ENCODE results near the gene MYO5A.

The MYO5A gene

DNA sequence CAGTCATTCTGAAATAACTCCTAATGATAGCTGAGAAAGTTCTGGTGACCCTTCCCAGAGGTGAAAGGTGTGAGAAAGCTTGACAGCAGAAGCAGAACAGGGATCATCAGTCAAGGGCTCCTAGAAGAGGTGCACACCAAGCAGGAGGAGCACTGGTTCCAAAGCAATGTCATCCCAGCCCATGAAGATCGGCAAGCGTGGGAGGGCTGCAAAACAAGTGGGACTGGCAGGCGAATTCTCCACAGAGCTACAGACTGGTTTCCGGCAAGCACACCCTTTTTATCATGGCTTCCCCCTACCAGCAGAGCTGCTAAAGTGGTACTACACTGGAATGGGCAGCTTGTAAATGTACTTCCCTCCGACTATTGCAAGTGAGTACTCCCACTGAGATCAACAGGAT is 170.7 kb downstream of the MYO5A start:
- H3K27me3 ChIP-seq (ENCODE audit: control insufficient read depth in 1 of 2, insufficient read depth in 2 of 2, low read length in 2 of 2), result no peaks in the 10 kb centered on the region
- no peak overlapping the region for H3K27ac ChIP-seq (ENCODE audit: low read depth, low read length)
- no peaks in the 10 kb centered on the region for H3K9me3 ChIP-seq (ENCODE audit: low read length)
- H3K36me3 ChIP-seq (ENCODE audit: insufficient read depth, low read length), result peaks cover 26% of the 10 kb centered on the region
- no peak overlapping the region for H3K9ac ChIP-seq (ENCODE audit: low read length)
- H3K4me1 ChIP-seq (ENCODE audit: insufficient read depth, low read length), result no peaks in the 10 kb centered on the region
- no peak overlapping the region for H3K4me3 ChIP-seq (ENCODE audit: low read depth in 1 of 2, low read length in 2 of 2)

- peaks cover 28% of the 10 kb centered on the region for H3K36me3 ChIP-seq (ENCODE audit: insufficient read depth, low read length)
- H3K4me1 ChIP-seq (ENCODE audit: insufficient read depth, low read length), result no peaks in the 10 kb centered on the region
- no peak overlapping the region for H3K9ac ChIP-seq (ENCODE audit: low read length)
- H3K27me3 ChIP-seq (ENCODE audit: control insufficient read depth in 1 of 2, insufficient read depth in 2 of 2, low read length in 2 of 2), result no peaks in the 10 kb centered on the region
- H3K9me3 ChIP-seq (ENCODE audit: low read length), result no peaks in the 10 kb centered on the region
- no peak overlapping the region for H3K4me3 ChIP-seq (ENCODE audit: low read depth in 1 of 2, low read length in 2 of 2)
- no peak overlapping the region for H3K27ac ChIP-seq (ENCODE audit: low read depth, low read length)
Observed at GRCh38 chr15:52352086-52352485, 176.6 kb downstream of the MYO5A start.

DNA sequence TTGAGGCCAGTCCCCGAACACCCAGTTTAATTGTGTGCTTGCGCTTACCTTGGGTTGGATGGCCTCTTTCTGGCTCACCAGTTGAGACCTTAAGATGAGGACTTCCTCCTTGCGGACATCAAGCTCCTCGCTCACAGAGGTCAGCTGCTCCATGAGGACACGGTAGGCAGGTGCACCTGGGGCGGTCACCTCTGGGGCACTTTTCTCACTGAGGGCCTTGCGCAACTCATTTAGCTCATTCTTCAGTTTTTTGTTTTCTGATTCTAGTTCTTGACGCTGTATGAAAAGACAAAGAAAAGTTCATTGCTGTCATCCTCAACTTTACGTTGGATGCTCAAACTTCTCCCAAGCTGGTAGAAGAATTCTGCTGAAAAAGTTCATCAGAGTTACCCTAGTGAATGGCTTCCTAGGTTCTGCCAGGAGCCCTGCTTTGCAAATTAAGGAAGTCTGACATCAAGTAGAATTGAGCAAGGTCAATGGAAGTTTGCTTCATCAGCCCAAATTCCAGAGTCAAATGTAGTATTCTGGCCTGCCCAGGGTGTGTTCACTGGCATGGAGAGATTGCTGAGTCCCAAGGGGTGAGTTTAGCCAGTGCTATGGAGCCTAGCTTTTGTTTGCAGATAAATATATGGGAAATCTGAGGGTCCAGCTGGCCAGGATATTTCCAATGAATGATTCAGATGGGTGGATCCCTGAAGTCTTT is 177.3 kb downstream of the MYO5A start:
- no peak overlapping the region for H3K9ac ChIP-seq (ENCODE audit: low read length)
- no peaks in the 10 kb centered on the region for H3K27me3 ChIP-seq (ENCODE audit: control insufficient read depth in 1 of 2, insufficient read depth in 2 of 2, low read length in 2 of 2)
- no peak overlapping the region for H3K4me3 ChIP-seq (ENCODE audit: low read depth in 1 of 2, low read length in 2 of 2)
- H3K4me1 ChIP-seq (ENCODE audit: insufficient read depth, low read length), result no peaks in the 10 kb centered on the region
- H3K27ac ChIP-seq (ENCODE audit: low read depth, low read length), result no peak overlapping the region
- peaks cover 28% of the 10 kb centered on the region for H3K36me3 ChIP-seq (ENCODE audit: insufficient read depth, low read length)
- H3K9me3 ChIP-seq (ENCODE audit: low read length), result no peaks in the 10 kb centered on the region

DNA sequence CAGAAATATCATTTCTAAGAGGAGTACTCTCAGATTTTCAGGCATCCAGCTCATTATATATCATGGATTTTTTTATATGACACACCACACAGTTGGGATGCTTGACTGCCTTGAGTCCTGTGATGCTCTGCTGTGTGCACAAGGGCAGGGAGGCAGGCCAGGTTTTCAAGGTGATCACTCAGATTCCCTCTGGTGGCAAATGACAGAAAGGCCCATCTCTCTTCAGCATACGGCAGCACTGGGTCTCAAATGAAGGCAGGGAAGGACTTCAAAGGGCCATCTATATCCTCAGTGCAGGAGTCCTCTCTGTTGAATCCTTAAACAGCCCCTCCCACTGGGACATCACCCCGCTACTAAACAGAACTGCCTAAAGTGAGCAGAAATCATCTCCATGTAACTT is 178.3 kb downstream of the MYO5A start:
- Histone ChIP-seq H3K27me3 (ENCODE audit: control insufficient read depth in 1 of 2, insufficient read depth in 2 of 2, low read length in 2 of 2) (no peaks in the 10 kb centered on the region), H3K36me3 (ENCODE audit: insufficient read depth, low read length) (peaks cover 28% of the 10 kb centered on the region)

DNA sequence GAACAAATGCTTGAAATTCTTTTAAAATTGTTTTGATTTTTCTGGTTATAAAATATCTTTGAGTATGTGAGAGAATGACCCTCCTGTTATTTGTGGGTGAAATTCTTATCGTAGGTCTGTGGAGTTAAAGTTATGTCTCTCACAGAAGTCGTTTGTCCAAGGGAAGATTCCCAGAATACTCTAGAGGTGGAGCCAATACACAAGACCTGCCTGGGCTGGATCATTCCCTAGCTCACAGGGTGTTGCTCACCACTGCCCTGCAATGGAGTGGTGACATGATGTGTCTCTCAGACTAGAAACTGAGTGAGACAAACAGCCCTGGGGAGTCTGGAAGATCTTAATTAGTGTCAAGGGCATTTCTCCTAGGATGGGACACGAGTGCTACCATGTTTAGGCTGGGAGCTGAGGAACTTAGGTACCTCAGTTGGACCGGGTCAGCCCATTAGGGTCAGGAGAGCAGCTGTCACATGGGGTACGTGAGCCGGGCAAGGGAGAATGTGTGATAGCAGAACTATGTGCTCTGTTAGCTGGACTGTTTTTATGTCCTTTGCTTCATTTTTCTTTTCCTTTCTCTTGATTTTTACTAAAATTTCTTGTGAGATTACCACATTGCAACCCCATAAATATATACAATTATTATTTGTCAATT is 179.5 kb downstream of the MYO5A start:
- Histone ChIP-seq H3K4me3 (ENCODE audit: low read depth in 1 of 2, low read length in 2 of 2) (no peak overlapping the region), H3K27me3 (ENCODE audit: control insufficient read depth in 1 of 2, insufficient read depth in 2 of 2, low read length in 2 of 2) (no peaks in the 10 kb centered on the region), H3K9ac (ENCODE audit: low read length) (no peak overlapping the region), H3K4me1 (ENCODE audit: insufficient read depth, low read length) (no peaks in the 10 kb centered on the region), H3K27ac (ENCODE audit: low read depth, low read length) (no peak overlapping the region), H3K36me3 (ENCODE audit: insufficient read depth, low read length) (peaks cover 28% of the 10 kb centered on the region), H3K9me3 (ENCODE audit: low read length) (no peaks in the 10 kb centered on the region)

More for the DNA sequence above, 178.3 kb downstream of the MYO5A start:
- Histone ChIP-seq H3K4me1 (ENCODE audit: insufficient read depth, low read length) (no peaks in the 10 kb centered on the region), H3K9ac (ENCODE audit: low read length) (no peak overlapping the region), H3K9me3 (ENCODE audit: low read length) (no peaks in the 10 kb centered on the region), H3K27ac (ENCODE audit: low read depth, low read length) (no peak overlapping the region), H3K4me3 (ENCODE audit: low read depth in 1 of 2, low read length in 2 of 2) (no peak overlapping the region)

DNA sequence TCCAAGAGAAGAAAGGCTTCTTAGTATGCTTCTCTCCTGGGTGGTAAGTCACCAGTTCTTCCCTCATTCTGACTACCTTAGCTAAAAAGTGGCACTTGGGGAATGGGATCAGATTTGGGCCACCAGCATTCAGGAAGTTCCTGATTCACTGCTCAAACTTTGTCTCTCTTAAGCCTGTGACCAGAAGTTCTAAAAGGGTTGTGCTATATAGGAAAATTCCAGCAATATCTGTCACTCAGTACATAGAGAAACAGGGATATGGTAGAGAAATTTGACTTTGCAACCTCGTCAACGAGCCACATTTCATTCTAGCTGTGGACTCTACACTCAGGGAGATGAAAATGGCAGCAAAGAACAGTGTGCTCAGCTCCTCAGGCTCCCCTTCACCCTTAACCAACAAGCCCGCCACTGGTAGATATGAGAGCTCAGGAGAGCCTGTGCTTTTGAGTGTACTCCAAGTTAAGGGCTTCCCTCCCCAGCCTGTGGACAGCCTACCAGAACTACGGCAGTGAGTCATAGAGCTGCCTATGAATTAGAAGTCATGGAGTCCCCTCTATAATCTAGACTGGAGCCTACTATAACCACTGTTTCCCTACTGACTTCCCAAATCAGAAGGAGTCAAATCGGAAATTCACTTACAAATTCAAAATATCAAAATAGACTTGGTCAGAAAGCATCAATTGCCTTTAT is 180.5 kb downstream of the MYO5A start:
- H3K4me1 ChIP-seq (ENCODE audit: insufficient read depth, low read length), result no peaks in the 10 kb centered on the region
- H3K27ac ChIP-seq (ENCODE audit: low read depth, low read length), result no peak overlapping the region
- H3K36me3 ChIP-seq (ENCODE audit: insufficient read depth, low read length), result peaks cover 25% of the 10 kb centered on the region

GRCh38 chr15:52344592-52344991 is 184.1 kb downstream of the MYO5A start:
- no peaks in the 10 kb centered on the region for H3K36me3 ChIP-seq (ENCODE audit: insufficient read depth, low read length)
- no peak overlapping the region for H3K27ac ChIP-seq (ENCODE audit: low read depth, low read length)
- H3K9ac ChIP-seq (ENCODE audit: low read length), result no peak overlapping the region
- H3K27me3 ChIP-seq (ENCODE audit: control insufficient read depth in 1 of 2, insufficient read depth in 2 of 2, low read length in 2 of 2), result no peaks in the 10 kb centered on the region
- no peaks in the 10 kb centered on the region for H3K4me1 ChIP-seq (ENCODE audit: insufficient read depth, low read length)
- no peak overlapping the region for H3K4me3 ChIP-seq (ENCODE audit: low read depth in 1 of 2, low read length in 2 of 2)
- H3K9me3 ChIP-seq (ENCODE audit: low read length), result no peaks in the 10 kb centered on the region

More for the DNA sequence above, 180.5 kb downstream of the MYO5A start:
- Histone ChIP-seq H3K27me3 (ENCODE audit: control insufficient read depth in 1 of 2, insufficient read depth in 2 of 2, low read length in 2 of 2) (no peaks in the 10 kb centered on the region), H3K9ac (ENCODE audit: low read length) (no peak overlapping the region), H3K9me3 (ENCODE audit: low read length) (no peaks in the 10 kb centered on the region), H3K4me3 (ENCODE audit: low read depth in 1 of 2, low read length in 2 of 2) (no peak overlapping the region)

- H3K36me3 ChIP-seq (ENCODE audit: insufficient read depth, low read length), result no peaks in the 10 kb centered on the region
- H3K27ac ChIP-seq (ENCODE audit: low read depth, low read length), result no peak overlapping the region
- no peaks in the 10 kb centered on the region for H3K4me1 ChIP-seq (ENCODE audit: insufficient read depth, low read length)
- no peak overlapping the region for H3K4me3 ChIP-seq (ENCODE audit: low read depth in 1 of 2, low read length in 2 of 2)
- H3K9me3 ChIP-seq (ENCODE audit: low read length), result no peaks in the 10 kb centered on the region
- no peaks in the 10 kb centered on the region for H3K27me3 ChIP-seq (ENCODE audit: control insufficient read depth in 1 of 2, insufficient read depth in 2 of 2, low read length in 2 of 2)
- no peak overlapping the region for H3K9ac ChIP-seq (ENCODE audit: low read length)
Observed at GRCh38 chr15:52343831-52344230, 184.8 kb downstream of the MYO5A start.

- Histone ChIP-seq H3K9me3 (ENCODE audit: low read length) (no peaks in the 10 kb centered on the region), H3K9ac (ENCODE audit: low read length) (no peak overlapping the region), H3K27ac (ENCODE audit: low read depth, low read length) (no peak overlapping the region), H3K36me3 (ENCODE audit: insufficient read depth, low read length) (peaks cover 8% of the 10 kb centered on the region), H3K27me3 (ENCODE audit: control insufficient read depth in 1 of 2, insufficient read depth in 2 of 2, low read length in 2 of 2) (no peaks in the 10 kb centered on the region), H3K4me1 (ENCODE audit: insufficient read depth, low read length) (no peaks in the 10 kb centered on the region), H3K4me3 (ENCODE audit: low read depth in 1 of 2, low read length in 2 of 2) (no peak overlapping the region)
Observed at GRCh38 chr15:52340093-52340492, 188.6 kb downstream of the MYO5A start.

GRCh38 chr15:52338891-52339290 is 189.8 kb downstream of the MYO5A start:
- no peak overlapping the region for H3K27ac ChIP-seq (ENCODE audit: low read depth, low read length)
- H3K27me3 ChIP-seq (ENCODE audit: control insufficient read depth in 1 of 2, insufficient read depth in 2 of 2, low read length in 2 of 2), result no peaks in the 10 kb centered on the region
- H3K36me3 ChIP-seq (ENCODE audit: insufficient read depth, low read length), result peaks cover 8% of the 10 kb centered on the region
- no peaks in the 10 kb centered on the region for H3K9me3 ChIP-seq (ENCODE audit: low read length)
- no peak overlapping the region for H3K4me3 ChIP-seq (ENCODE audit: low read depth in 1 of 2, low read length in 2 of 2)
- no peak overlapping the region for H3K9ac ChIP-seq (ENCODE audit: low read length)
- H3K4me1 ChIP-seq (ENCODE audit: insufficient read depth, low read length), result no peaks in the 10 kb centered on the region

DNA sequence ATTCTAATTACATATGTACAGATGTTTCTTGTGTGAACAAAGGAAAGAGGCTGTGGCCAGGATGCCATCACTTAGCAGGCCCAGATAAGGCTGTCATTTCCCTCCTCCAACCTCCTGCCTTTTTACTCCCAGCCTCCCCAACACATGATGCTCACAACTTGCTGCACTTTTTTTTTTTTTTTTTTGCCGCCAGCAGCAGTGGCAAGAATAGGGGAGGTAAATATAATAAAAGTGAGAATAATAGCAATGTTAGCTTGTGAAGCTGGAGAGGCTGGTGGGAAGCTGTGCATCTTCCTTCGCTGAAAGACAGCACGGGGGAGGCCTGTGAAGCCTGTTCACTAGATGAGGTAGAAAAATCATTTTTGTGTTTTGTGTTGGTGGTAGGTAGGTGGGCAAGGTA is 190.6 kb downstream of the MYO5A start:
- no peaks in the 10 kb centered on the region for H3K9me3 ChIP-seq (ENCODE audit: low read length)
- peaks cover 12% of the 10 kb centered on the region for H3K36me3 ChIP-seq (ENCODE audit: insufficient read depth, low read length)
- no peaks in the 10 kb centered on the region for H3K4me1 ChIP-seq (ENCODE audit: insufficient read depth, low read length)
- H3K27ac ChIP-seq (ENCODE audit: low read depth, low read length), result no peak overlapping the region
- H3K27me3 ChIP-seq (ENCODE audit: control insufficient read depth in 1 of 2, insufficient read depth in 2 of 2, low read length in 2 of 2), result no peaks in the 10 kb centered on the region
- no peak overlapping the region for H3K9ac ChIP-seq (ENCODE audit: low read length)
- no peak overlapping the region for H3K4me3 ChIP-seq (ENCODE audit: low read depth in 1 of 2, low read length in 2 of 2)

Measured in muscle layer of colon (tissue), 2 donors.